ENCODE data around the gene LIME1. TPM values are rescaled to one million over a fixed set of nuclear protein-coding genes. Genes with fewer than 3 reads are reported as not detected.

LIME1 gene
- total and polyA plus RNA-seq, 4 donors: 21.2 to 69.0 (median 51.6) TPM

DNA sequence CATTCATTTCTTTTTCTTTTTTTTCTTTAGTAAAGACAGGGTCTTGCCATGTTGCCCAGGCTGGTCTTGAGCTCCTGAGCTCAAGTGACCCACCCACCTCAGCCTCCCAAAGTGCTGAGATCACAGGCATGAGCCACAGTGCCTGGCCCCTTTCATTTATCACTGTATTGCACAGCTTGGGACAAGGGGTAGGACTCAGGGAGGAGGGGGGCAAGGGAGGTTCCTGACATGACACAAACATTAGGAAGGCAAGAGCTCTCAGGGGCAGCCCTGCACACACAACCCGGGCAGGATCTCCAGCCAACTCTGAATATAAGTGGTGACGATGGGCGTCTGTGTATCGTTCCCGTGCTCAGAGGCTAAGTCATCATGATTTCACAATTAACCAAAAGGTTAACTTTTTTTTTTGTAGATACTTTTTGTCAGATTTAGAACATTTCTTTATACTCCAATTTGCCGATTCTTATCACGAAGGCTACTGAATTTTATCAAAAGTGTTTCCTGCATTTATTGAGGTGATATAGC is 23.0 kb downstream of the LIME1 start:
- no peak for TF ChIP-seq EGR1 (IDR thresholded peaks at IDR 0.05; ENCODE audit: low read depth in 2 of 2)
- TF ChIP-seq TAF1 (conservative IDR thresholded peaks at IDR 0.05): no peak
- TF ChIP-seq, protein P1, sequence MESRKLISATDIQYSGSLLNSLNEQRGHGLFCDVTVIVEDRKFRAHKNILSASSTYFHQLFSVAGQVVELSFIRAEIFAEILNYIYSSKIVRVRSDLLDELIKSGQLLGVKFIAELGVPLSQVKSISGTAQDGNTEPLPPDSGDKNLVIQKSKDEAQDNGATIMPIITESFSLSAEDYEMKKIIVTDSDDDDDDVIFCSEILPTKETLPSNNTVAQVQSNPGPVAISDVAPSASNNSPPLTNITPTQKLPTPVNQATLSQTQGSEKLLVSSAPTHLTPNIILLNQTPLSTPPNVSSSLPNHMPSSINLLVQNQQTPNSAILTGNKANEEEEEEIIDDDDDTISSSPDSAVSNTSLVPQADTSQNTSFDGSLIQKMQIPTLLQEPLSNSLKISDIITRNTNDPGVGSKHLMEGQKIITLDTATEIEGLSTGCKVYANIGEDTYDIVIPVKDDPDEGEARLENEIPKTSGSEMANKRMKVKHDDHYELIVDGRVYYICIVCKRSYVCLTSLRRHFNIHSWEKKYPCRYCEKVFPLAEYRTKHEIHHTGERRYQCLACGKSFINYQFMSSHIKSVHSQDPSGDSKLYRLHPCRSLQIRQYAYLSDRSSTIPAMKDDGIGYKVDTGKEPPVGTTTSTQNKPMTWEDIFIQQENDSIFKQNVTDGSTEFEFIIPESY (IDR thresholded peaks at IDR 0.05): no peak
- no peak for TF ChIP-seq SP1 (IDR thresholded peaks at IDR 0.05)
- TF ChIP-seq, protein P2, sequence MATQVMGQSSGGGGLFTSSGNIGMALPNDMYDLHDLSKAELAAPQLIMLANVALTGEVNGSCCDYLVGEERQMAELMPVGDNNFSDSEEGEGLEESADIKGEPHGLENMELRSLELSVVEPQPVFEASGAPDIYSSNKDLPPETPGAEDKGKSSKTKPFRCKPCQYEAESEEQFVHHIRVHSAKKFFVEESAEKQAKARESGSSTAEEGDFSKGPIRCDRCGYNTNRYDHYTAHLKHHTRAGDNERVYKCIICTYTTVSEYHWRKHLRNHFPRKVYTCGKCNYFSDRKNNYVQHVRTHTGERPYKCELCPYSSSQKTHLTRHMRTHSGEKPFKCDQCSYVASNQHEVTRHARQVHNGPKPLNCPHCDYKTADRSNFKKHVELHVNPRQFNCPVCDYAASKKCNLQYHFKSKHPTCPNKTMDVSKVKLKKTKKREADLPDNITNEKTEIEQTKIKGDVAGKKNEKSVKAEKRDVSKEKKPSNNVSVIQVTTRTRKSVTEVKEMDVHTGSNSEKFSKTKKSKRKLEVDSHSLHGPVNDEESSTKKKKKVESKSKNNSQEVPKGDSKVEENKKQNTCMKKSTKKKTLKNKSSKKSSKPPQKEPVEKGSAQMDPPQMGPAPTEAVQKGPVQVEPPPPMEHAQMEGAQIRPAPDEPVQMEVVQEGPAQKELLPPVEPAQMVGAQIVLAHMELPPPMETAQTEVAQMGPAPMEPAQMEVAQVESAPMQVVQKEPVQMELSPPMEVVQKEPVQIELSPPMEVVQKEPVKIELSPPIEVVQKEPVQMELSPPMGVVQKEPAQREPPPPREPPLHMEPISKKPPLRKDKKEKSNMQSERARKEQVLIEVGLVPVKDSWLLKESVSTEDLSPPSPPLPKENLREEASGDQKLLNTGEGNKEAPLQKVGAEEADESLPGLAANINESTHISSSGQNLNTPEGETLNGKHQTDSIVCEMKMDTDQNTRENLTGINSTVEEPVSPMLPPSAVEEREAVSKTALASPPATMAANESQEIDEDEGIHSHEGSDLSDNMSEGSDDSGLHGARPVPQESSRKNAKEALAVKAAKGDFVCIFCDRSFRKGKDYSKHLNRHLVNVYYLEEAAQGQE (IDR thresholded peaks at IDR 0.05): no peak
- no peak for TF ChIP-seq RXRA (IDR thresholded peaks at IDR 0.05)
- no peak for TF ChIP-seq GABPA (IDR thresholded peaks at IDR 0.05 in 1 of 2, conservative IDR thresholded peaks at IDR 0.05 in 1 of 2)
- TF ChIP-seq HNF4G (IDR thresholded peaks at IDR 0.05): no peak
- TF ChIP-seq, protein P3, sequence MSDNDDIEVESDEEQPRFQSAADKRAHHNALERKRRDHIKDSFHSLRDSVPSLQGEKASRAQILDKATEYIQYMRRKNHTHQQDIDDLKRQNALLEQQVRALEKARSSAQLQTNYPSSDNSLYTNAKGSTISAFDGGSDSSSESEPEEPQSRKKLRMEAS (IDR thresholded peaks at IDR 0.05): no peak
- no peak for TF ChIP-seq NR2F2 (IDR thresholded peaks at IDR 0.05)
- no peak for TF ChIP-seq FOXA2 (IDR thresholded peaks at IDR 0.05)
- TF ChIP-seq JUND (IDR thresholded peaks at IDR 0.05): no peak
- TF ChIP-seq, protein P4, sequence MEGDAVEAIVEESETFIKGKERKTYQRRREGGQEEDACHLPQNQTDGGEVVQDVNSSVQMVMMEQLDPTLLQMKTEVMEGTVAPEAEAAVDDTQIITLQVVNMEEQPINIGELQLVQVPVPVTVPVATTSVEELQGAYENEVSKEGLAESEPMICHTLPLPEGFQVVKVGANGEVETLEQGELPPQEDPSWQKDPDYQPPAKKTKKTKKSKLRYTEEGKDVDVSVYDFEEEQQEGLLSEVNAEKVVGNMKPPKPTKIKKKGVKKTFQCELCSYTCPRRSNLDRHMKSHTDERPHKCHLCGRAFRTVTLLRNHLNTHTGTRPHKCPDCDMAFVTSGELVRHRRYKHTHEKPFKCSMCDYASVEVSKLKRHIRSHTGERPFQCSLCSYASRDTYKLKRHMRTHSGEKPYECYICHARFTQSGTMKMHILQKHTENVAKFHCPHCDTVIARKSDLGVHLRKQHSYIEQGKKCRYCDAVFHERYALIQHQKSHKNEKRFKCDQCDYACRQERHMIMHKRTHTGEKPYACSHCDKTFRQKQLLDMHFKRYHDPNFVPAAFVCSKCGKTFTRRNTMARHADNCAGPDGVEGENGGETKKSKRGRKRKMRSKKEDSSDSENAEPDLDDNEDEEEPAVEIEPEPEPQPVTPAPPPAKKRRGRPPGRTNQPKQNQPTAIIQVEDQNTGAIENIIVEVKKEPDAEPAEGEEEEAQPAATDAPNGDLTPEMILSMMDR (IDR thresholded peaks at IDR 0.05; ENCODE audit: low read depth, low read length, missing input control): no peak
- no peak for TF ChIP-seq HNF4A (conservative IDR thresholded peaks at IDR 0.05)
- 79% methylated on average over 7 of the region's 7 CpGs for WGBS
- Histone ChIP-seq H3K27ac (ENCODE audit: low read depth in 1 of 2, low read length in 2 of 2) (no peak overlapping the region), H3K4me1 (ENCODE audit: control insufficient read depth in 4 of 4, insufficient read depth in 4 of 4, low read length in 3 of 4) (no peaks in the 10 kb centered on the region), H3K36me3 (ENCODE audit: control insufficient read depth in 4 of 4, insufficient read depth in 3 of 4, low read depth in 1 of 4, low read length in 3 of 4) (no peaks in the 10 kb centered on the region), H3K9me3 (ENCODE audit: control insufficient read depth in 4 of 4, low read length in 3 of 4) (no peaks in the 10 kb centered on the region), H3K9ac (ENCODE audit: low read depth in 1 of 2, low read length in 2 of 2) (no peak overlapping the region), H3K27me3 (ENCODE audit: control insufficient read depth in 4 of 4, insufficient read depth in 4 of 4, low read length in 3 of 4) (no peaks in the 10 kb centered on the region), H3K4me3 (ENCODE audit: low read depth in 1 of 3, low read length in 3 of 3) (no peak overlapping the region)
- DNase-seq (ENCODE audit: low spot score): no peak

DNA sequence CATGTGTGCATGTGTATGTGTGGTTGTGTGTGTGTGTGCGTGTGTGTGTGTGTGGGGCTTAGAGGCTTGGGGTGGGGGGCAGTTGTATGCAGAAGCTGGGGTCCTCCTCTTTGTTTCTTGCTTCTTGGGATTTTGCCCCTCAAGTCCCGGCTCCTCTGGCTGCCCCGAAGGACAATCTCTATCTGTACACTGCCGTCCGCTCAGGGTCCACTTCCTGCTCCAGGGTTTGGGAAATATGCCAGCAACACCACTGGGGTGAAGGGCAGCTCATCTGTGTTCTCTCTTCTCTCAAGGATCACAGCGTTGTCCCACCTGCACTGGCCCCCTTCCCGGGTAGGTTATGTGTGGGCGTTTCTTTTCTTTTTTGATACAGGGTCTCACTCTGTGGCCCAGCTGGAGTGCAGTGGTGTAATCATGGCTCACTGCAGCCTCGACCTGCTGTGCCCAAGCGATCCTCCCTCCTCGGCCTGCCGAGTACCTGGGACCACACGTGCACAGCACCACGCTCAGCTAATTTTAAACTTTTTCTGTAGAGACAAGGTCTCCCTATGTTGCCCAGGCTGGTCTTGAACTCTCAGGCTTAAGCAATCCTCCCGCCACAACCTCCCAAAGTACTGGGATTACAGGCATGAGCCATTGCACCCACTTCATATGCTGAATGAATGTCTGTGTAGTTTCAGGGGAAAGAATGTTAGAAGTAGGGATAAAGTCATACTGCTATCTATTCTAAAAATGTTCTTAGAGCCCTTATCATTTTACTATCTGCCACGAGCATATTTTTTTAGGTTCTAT is 28.8 kb downstream of the LIME1 start:
- no peak overlapping the region for H3K9ac ChIP-seq (ENCODE audit: low read depth in 1 of 2, low read length in 2 of 2)
- no peak overlapping the region for H3K4me3 ChIP-seq (ENCODE audit: low read depth in 1 of 3, low read length in 3 of 3)
- no peak overlapping the region for H3K27ac ChIP-seq (ENCODE audit: low read depth in 1 of 2, low read length in 2 of 2)
- H3K27me3 ChIP-seq (ENCODE audit: control insufficient read depth in 4 of 4, insufficient read depth in 4 of 4, low read length in 3 of 4): no peaks in the 10 kb centered on the region
- no peak for DNase-seq (ENCODE audit: low spot score)
- no peaks in the 10 kb centered on the region for H3K36me3 ChIP-seq (ENCODE audit: control insufficient read depth in 4 of 4, insufficient read depth in 3 of 4, low read depth in 1 of 4, low read length in 3 of 4)
- H3K9me3 ChIP-seq (ENCODE audit: control insufficient read depth in 4 of 4, low read length in 3 of 4): no peaks in the 10 kb centered on the region
- no peaks in the 10 kb centered on the region for H3K4me1 ChIP-seq (ENCODE audit: control insufficient read depth in 4 of 4, insufficient read depth in 4 of 4, low read length in 3 of 4)
- WGBS: 64% methylated on average over 16 of the region's 16 CpGs
- TF ChIP-seq FOXA2 (IDR thresholded peaks at IDR 0.05): no peak
- TF ChIP-seq JUND (IDR thresholded peaks at IDR 0.05): no peak
- TF ChIP-seq GABPA (IDR thresholded peaks at IDR 0.05 in 1 of 2, conservative IDR thresholded peaks at IDR 0.05 in 1 of 2): no peak
- no peak for TF ChIP-seq TAF1 (conservative IDR thresholded peaks at IDR 0.05)
- no peak for TF ChIP-seq RXRA (IDR thresholded peaks at IDR 0.05)
- TF ChIP-seq, protein P4 (IDR thresholded peaks at IDR 0.05; ENCODE audit: low read depth, low read length, missing input control): no peak
- TF ChIP-seq, protein P2 (IDR thresholded peaks at IDR 0.05): no peak
- TF ChIP-seq HNF4G (IDR thresholded peaks at IDR 0.05): no peak
- TF ChIP-seq, protein P5, sequence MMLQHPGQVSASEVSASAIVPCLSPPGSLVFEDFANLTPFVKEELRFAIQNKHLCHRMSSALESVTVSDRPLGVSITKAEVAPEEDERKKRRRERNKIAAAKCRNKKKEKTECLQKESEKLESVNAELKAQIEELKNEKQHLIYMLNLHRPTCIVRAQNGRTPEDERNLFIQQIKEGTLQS (IDR thresholded peaks at IDR 0.05): no peak
- TF ChIP-seq HNF4A (conservative IDR thresholded peaks at IDR 0.05): no peak
- TF ChIP-seq SP1 (IDR thresholded peaks at IDR 0.05): no peak

Data from liver (tissue), 9 donors.